ENCODE results near the gene CHCHD6. TPM values are rescaled to one million over a fixed set of nuclear protein-coding genes. Genes with fewer than 3 reads are reported as not detected.

CHCHD6 gene
- total RNA-seq, 1 donor from 2014 or later, result 12.6 TPM

GRCh38 chr3:126743350-126743749, 39.3 kb downstream of the CHCHD6 start:
- no peak for DNase-seq (ENCODE audit: low read depth)

GRCh38 chr3:126743781-126744180, 39.7 kb downstream of the CHCHD6 start:
- DNase-seq (ENCODE audit: low read depth), result no peak

GRCh38 chr3:126745760-126746394, 41.8 kb downstream of the CHCHD6 start:
- peak; percentile 27 for DNase-seq (ENCODE audit: low read depth)

GRCh38 chr3:126746395-126747177, 42.5 kb downstream of the CHCHD6 start:
- DNase-seq (ENCODE audit: low read depth), result peak; percentile 27

GRCh38 chr3:126747768-126748167, 43.7 kb downstream of the CHCHD6 start:
- DNase-seq (ENCODE audit: low read depth), result no peak

- DNase-seq (ENCODE audit: low read depth), result no peak
These were observed 44.9 kb downstream of the CHCHD6 start for GRCh38 chr3:126748701-126749546.

GRCh38 chr3:126749547-126749875, 45.5 kb downstream of the CHCHD6 start:
- DNase-seq (ENCODE audit: low read depth), result no peak

- no peak for DNase-seq (ENCODE audit: low read depth)
These were observed 46.1 kb downstream of the CHCHD6 start for GRCh38 chr3:126749931-126750755.

GRCh38 chr3:126750756-126751121, 46.7 kb downstream of the CHCHD6 start:
- peak; percentile 63 for DNase-seq (ENCODE audit: low read depth)

- no peak for DNase-seq (ENCODE audit: low read depth)
These were observed 47.7 kb downstream of the CHCHD6 start for GRCh38 chr3:126751611-126752302.

- peak; percentile 53 for DNase-seq (ENCODE audit: low read depth)
These were observed 48.5 kb downstream of the CHCHD6 start for GRCh38 chr3:126752303-126753190.

GRCh38 chr3:126753191-126754160, 49.4 kb downstream of the CHCHD6 start:
- no peak for DNase-seq (ENCODE audit: low read depth)

- no peak for DNase-seq (ENCODE audit: low read depth)
These were observed 51.8 kb downstream of the CHCHD6 start for GRCh38 chr3:126755866-126756265.

- no peak for DNase-seq (ENCODE audit: low read depth)
These were observed 54.0 kb downstream of the CHCHD6 start for GRCh38 chr3:126758026-126758425.

- no peak for DNase-seq (ENCODE audit: low read depth)
These were observed 54.8 kb downstream of the CHCHD6 start for GRCh38 chr3:126758882-126759281.

- DNase-seq (ENCODE audit: low read depth), result no peak
These were observed 56.5 kb downstream of the CHCHD6 start for GRCh38 chr3:126760541-126760940.

- no peak for DNase-seq (ENCODE audit: low read depth)
These were observed 59.0 kb downstream of the CHCHD6 start for GRCh38 chr3:126763035-126763434.

- DNase-seq (ENCODE audit: low read depth), result no peak
These were observed 61.4 kb downstream of the CHCHD6 start for GRCh38 chr3:126765187-126766069.
